Endothelial cell (in vitro differentiated cells): Measurements from ENCODE around the gene SORCS2. TPM values are rescaled to one million over a fixed set of nuclear protein-coding genes. Genes with fewer than 3 reads are reported as not detected.

Experiments used
- DNase-seq: peaks from one replicate; pipeline ENCODE4 v3.0.0; 2021; ENCODE audit warnings: low spot score
- H3K27ac Mint-ChIP-seq: one replicate; pipeline ENCODE4 v1.8.0; 2021; ENCODE audit warnings: mixed read lengths, inconsistent platforms; ENCODE audit not compliant: unreplicated experiment
- H3K27me3 Mint-ChIP-seq: one replicate; pipeline ENCODE4 v1.8.0; 2021; ENCODE audit warnings: mild to moderate bottlenecking, moderate library complexity, mixed read lengths, inconsistent platforms; ENCODE audit not compliant: unreplicated experiment
- H3K36me3 Mint-ChIP-seq: one replicate; pipeline ENCODE4 v1.8.0; 2021; ENCODE audit warnings: mild to moderate bottlenecking, low read depth, mixed read lengths, inconsistent platforms; ENCODE audit not compliant: unreplicated experiment
- H3K4me1 Mint-ChIP-seq: one replicate; pipeline ENCODE4 v1.8.0; 2021; ENCODE audit warnings: mild to moderate bottlenecking, mixed read lengths, inconsistent platforms; ENCODE audit not compliant: unreplicated experiment
- H3K4me3 Mint-ChIP-seq: one replicate; pipeline ENCODE4 v1.8.0; 2021; ENCODE audit warnings: mild to moderate bottlenecking, mixed read lengths, inconsistent platforms; ENCODE audit not compliant: unreplicated experiment
- H3K9me3 Mint-ChIP-seq: one replicate; pipeline ENCODE4 v1.8.0; 2021; ENCODE audit warnings: mixed read lengths, inconsistent platforms; ENCODE audit not compliant: unreplicated experiment
- total RNA-seq: library from RNA; stranded (reverse); fragmentation: NEBNext Ultra II Directional; extraction: Animal tissue kit (Norgen Biotek cat#: 25700); gene quantifications from one replicate; pipeline ENCODE4 v1.2.1, GENCODE V29; 2021; ENCODE audit not compliant: unreplicated experiment
- TF ChIP-seq, protein P1 (sequence below): fragments of 200-600 bp; sonication (generic); IDR thresholded peaks from one replicate; pipeline ENCODE4 v1.5.0; 2021; ENCODE audit warnings: antibody characterized with exemption; ENCODE audit not compliant: unreplicated experiment

SORCS2 gene
- total RNA-seq, 1 donor from 2014 or later, result 1.3 TPM

DNA sequence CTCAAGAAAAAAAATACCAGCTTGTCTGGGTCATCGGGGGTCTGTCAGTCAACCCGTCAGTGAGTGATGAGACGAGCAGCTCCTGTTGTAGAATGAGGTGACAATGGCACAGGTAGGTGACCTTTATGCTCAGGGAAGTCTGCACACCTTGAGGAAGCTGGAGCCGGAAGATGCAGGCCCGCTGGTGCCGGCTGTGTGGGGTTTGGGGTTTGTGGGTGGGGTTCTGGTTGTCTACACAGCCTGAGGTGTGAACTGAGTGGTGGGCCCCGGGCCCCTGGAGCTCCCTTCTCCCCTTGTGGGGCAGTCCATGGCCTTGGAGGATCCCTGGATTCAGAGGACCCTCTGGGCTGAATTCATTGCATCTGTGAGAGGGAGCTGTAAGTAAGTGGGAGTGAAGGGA, 75.5 kb downstream of the SORCS2 start:
- no peaks in the 10 kb centered on the region for H3K4me1 Mint-ChIP-seq
- no peak overlapping the region for H3K4me3 Mint-ChIP-seq
- TF ChIP-seq, protein P1, sequence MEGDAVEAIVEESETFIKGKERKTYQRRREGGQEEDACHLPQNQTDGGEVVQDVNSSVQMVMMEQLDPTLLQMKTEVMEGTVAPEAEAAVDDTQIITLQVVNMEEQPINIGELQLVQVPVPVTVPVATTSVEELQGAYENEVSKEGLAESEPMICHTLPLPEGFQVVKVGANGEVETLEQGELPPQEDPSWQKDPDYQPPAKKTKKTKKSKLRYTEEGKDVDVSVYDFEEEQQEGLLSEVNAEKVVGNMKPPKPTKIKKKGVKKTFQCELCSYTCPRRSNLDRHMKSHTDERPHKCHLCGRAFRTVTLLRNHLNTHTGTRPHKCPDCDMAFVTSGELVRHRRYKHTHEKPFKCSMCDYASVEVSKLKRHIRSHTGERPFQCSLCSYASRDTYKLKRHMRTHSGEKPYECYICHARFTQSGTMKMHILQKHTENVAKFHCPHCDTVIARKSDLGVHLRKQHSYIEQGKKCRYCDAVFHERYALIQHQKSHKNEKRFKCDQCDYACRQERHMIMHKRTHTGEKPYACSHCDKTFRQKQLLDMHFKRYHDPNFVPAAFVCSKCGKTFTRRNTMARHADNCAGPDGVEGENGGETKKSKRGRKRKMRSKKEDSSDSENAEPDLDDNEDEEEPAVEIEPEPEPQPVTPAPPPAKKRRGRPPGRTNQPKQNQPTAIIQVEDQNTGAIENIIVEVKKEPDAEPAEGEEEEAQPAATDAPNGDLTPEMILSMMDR, result no peak
- no peak for DNase-seq
- no peaks in the 10 kb centered on the region for H3K9me3 Mint-ChIP-seq
- H3K27ac Mint-ChIP-seq, result no peak overlapping the region
- H3K36me3 Mint-ChIP-seq, result peaks cover 4% of the 10 kb centered on the region
- H3K27me3 Mint-ChIP-seq, result peaks cover 10% of the 10 kb centered on the region

DNA sequence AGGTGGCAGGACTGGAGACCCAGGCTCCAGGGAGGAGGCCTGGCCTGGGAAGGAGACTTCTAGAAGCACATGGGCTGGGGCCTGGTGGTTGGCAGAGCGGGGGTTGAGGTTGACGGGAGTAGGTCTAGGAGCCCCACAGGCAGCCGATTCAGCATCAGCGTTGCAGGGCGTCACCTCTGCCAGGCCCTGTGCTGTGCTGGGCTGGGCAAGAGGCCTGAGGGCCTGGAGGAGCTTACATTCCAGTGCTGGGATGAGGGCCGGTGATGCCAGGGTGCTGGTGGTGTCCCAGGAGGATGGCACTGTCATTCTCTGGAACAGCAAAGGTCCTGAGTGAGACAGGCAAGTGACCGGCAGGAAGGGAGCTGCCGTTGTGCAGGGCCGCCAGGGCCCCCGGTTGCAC, 76.6 kb downstream of the SORCS2 start:
- Mint-ChIP-seq H3K9me3 (no peaks in the 10 kb centered on the region), H3K27me3 (peaks cover 4% of the 10 kb centered on the region), H3K27ac (no peak overlapping the region), H3K4me1 (no peaks in the 10 kb centered on the region), H3K36me3 (peaks cover 4% of the 10 kb centered on the region), H3K4me3 (no peak overlapping the region)
- TF ChIP-seq, protein P1, result no peak
- no peak for DNase-seq

DNA sequence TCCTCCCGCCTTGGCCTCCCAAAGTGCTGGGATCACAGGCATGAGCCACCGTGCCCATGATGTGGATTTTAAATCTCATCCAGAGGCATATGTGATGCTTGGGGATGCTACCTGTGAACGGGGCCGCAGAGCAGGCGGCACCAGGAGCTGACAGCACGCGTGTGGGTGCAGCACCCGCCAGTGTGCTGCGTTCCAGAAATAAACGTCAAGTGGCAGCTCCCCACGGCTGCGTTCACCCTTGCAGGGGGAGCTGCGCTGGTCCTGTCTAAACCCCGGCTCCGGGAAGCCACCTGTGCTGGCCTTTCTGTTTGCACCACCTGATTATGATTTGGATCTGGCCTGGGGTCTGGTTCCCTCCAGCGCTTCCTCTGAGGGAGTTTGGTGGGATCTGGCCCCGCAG, 77.8 kb downstream of the SORCS2 start:
- TF ChIP-seq, protein P1, result no peak
- H3K4me3 Mint-ChIP-seq, result no peak overlapping the region
- peaks cover 4% of the 10 kb centered on the region for H3K36me3 Mint-ChIP-seq
- H3K4me1 Mint-ChIP-seq, result no peaks in the 10 kb centered on the region
- no peak for DNase-seq
- H3K27ac Mint-ChIP-seq, result no peak overlapping the region
- H3K27me3 Mint-ChIP-seq, result peaks cover 5% of the 10 kb centered on the region
- no peaks in the 10 kb centered on the region for H3K9me3 Mint-ChIP-seq

DNA sequence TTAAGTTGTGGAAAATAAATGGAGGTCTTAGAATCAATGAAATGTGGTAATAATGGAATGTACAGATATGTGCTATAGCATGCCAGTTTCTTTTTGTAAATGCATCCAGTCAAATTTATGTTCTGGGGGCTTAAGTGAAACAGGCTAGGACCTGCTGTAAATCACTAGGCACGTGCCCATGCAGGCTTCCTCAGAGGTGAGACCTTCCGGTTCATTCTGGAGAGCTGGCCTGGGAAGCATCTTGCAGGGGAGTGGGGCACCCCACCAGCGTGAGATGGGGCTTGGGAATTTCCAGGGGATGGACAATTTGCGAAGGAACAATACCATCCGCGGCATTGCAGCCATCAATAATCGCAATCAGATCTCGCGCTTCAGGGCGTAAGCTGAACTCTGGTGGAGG, 80.1 kb downstream of the SORCS2 start:
- DNase-seq, result no peak
- TF ChIP-seq, protein P1, result no peak
- Mint-ChIP-seq H3K9me3 (no peaks in the 10 kb centered on the region), H3K36me3 (peaks cover 4% of the 10 kb centered on the region), H3K27ac (no peak overlapping the region), H3K4me1 (peaks cover 3% of the 10 kb centered on the region), H3K4me3 (no peak overlapping the region), H3K27me3 (peaks cover 2% of the 10 kb centered on the region)

DNA sequence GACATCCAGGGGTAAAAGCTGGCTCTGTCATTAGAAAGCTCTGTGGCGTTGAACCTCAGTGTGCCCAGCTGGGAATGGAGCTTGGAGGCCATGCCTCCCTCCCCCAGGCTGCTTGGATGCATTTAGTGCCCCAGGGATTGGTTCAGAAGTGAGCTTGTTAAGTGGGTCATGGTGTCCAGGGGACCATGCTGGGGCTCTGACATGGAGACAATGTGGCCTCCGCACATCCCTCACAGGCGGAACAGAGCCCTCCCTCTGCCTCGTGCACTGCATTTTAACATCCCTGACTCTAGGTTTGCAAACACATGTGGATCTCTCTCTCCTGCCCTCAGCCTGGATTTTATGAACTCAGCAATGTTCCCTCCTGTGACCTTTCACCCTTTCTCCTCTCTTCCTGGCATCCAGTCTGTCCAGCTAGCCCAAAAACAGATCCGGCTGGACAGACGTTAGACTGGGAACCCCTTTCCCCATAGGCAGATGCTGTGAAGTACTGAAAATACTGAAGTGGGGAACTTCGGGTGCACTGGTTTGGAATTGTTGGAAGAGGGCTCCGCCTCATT, 81.5 kb downstream of the SORCS2 start:
- H3K4me1 Mint-ChIP-seq, result peaks cover 3% of the 10 kb centered on the region
- peaks cover 2% of the 10 kb centered on the region for H3K27me3 Mint-ChIP-seq
- no peak overlapping the region for H3K27ac Mint-ChIP-seq
- H3K9me3 Mint-ChIP-seq, result no peaks in the 10 kb centered on the region
- peaks cover 4% of the 10 kb centered on the region for H3K36me3 Mint-ChIP-seq
- DNase-seq, result no peak
- TF ChIP-seq, protein P1, result no peak
- H3K4me3 Mint-ChIP-seq, result no peak overlapping the region
